Measurements from ENCODE around the gene NEUROG2.

DNA sequence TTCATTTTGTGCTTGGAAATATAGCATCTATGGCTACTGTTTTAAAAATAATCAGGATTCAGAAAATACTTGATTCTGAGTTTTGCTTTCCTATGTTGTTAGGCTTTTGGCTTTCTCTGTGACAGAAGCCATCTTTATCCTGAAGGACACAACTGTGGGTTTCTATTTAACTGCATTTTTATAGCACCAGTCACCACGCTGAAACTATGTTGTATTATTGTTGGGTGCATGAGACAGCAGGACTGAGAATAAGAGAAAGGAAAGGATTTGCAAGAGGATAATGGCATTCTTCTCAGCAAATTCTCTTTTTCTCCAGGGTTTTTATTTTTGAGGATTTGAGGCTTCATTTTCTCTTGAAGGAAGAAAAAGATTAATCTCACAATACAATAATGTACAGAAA lies 10.1 kb upstream of the NEUROG2 start:
- TF ChIP-seq, protein P1, sequence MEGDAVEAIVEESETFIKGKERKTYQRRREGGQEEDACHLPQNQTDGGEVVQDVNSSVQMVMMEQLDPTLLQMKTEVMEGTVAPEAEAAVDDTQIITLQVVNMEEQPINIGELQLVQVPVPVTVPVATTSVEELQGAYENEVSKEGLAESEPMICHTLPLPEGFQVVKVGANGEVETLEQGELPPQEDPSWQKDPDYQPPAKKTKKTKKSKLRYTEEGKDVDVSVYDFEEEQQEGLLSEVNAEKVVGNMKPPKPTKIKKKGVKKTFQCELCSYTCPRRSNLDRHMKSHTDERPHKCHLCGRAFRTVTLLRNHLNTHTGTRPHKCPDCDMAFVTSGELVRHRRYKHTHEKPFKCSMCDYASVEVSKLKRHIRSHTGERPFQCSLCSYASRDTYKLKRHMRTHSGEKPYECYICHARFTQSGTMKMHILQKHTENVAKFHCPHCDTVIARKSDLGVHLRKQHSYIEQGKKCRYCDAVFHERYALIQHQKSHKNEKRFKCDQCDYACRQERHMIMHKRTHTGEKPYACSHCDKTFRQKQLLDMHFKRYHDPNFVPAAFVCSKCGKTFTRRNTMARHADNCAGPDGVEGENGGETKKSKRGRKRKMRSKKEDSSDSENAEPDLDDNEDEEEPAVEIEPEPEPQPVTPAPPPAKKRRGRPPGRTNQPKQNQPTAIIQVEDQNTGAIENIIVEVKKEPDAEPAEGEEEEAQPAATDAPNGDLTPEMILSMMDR (IDR thresholded peaks at IDR 0.05 in 8 of 11, conservative IDR thresholded peaks at IDR 0.05 in 3 of 11): no peak
- TF ChIP-seq POLR2A (IDR thresholded peaks at IDR 0.05) (no peak), POLR2AphosphoS5 (IDR thresholded peaks at IDR 0.05) (no peak)
